OCI-LY1 (cell line): ENCODE results near the gene EIF3J.

ENCODE experiments used
- H2AFZ ChIP-seq: fragments of 200-600 bp; sonication (generic), shearing (Covaris generic); 2 replicates; pipeline ENCODE4 v1.6.0; 2014; ENCODE audit warnings: antibody characterized with exemption, mild to moderate bottlenecking, low read length
- H3F3A ChIP-seq: fragments of 200-600 bp; sonication (generic), shearing (Covaris generic); 2 replicates; pipeline ENCODE4 v1.6.0; 2014; ENCODE audit warnings: mild to moderate bottlenecking, antibody characterized with exemption, low read length, moderate library complexity; ENCODE audit not compliant: insufficient read depth
- H3K27ac ChIP-seq: fragments of 200-600 bp; sonication (generic); 2 replicates; pipeline ENCODE4 v1.5.1; 2014; ENCODE audit warnings: low read length, mixed run types, mild to moderate bottlenecking, low read depth; ENCODE audit not compliant: poor library complexity, severe bottlenecking
- H3K27me3 ChIP-seq: fragments of 200-600 bp; sonication (generic); 2 replicates; pipeline ENCODE4 v1.6.0; 2014; ENCODE audit warnings: antibody characterized with exemption, mild to moderate bottlenecking, low read length, moderate library complexity; ENCODE audit not compliant: insufficient read depth
- H3K36me3 ChIP-seq: fragments of 200-600 bp; sonication (generic); 2 replicates; pipeline ENCODE4 v1.6.1; 2014; ENCODE audit warnings: mild to moderate bottlenecking, antibody characterized with exemption, low read length, moderate library complexity, mixed read lengths; ENCODE audit not compliant: insufficient read depth
- H3K4me1 ChIP-seq: fragments of 200-600 bp; sonication (generic); 2 replicates; pipeline ENCODE4 v1.5.1; 2014; ENCODE audit warnings: mild to moderate bottlenecking, low read length, moderate library complexity; ENCODE audit not compliant: insufficient read depth, severe bottlenecking
- H3K4me2 ChIP-seq: fragments of 200-600 bp; sonication (generic), shearing (Covaris generic); 2 replicates; pipeline ENCODE4 v1.6.1; 2014; ENCODE audit warnings: low read length
- H3K4me3 ChIP-seq: fragments of 200-600 bp; sonication (generic); 2 replicates; pipeline ENCODE4 v1.5.1; 2014; ENCODE audit warnings: low read length, low read depth, mild to moderate bottlenecking, mixed read lengths; ENCODE audit not compliant: poor library complexity, severe bottlenecking
- H3K79me2 ChIP-seq: fragments of 200-600 bp; shearing (Covaris generic); 2 replicates; pipeline ENCODE4 v1.6.1; 2016; ENCODE audit warnings: mixed run types, low read length, mixed read lengths; ENCODE audit not compliant: insufficient read depth
- H3K9ac ChIP-seq: fragments of 200-600 bp; sonication (generic), shearing (Covaris generic); 2 replicates; pipeline ENCODE4 v1.6.1; 2014; ENCODE audit warnings: mild to moderate bottlenecking, low read length, mixed read lengths
- H3K9me2 ChIP-seq: fragments of 200-600 bp; sonication (generic), shearing (Covaris generic); 2 replicates; pipeline ENCODE4 v1.6.1; 2014; ENCODE audit warnings: low read depth, mild to moderate bottlenecking, low read length, mixed read lengths
- H3K9me3 ChIP-seq: fragments of 200-600 bp; shearing (Covaris generic); 2 replicates; pipeline ENCODE4 v1.6.1; 2014; ENCODE audit warnings: low read length, mixed read lengths
- H4K20me1 ChIP-seq: fragments of 200-600 bp; sonication (generic), shearing (Covaris generic); 2 replicates; pipeline ENCODE4 v1.6.0; 2016; ENCODE audit warnings: mild to moderate bottlenecking, low read length; ENCODE audit not compliant: insufficient read depth
- EZH2 ChIP-seq: fragments of 200-600 bp; sonication (generic), shearing (Covaris generic); IDR thresholded peaks from 2 replicates; pipeline ENCODE4 v1.8.0; 2017; ENCODE audit warnings: borderline replicate concordance, mixed run types, mild to moderate bottlenecking, antibody characterized with exemption, low read length, moderate library complexity, mixed read lengths
- TF ChIP-seq, protein P1 (sequence below): fragments of 200-600 bp; sonication (generic), shearing (Covaris generic); IDR thresholded peaks from 2 replicates; pipeline ENCODE4 v1.5.1; 2017; ENCODE audit warnings: mild to moderate bottlenecking, antibody characterized with exemption, low read length, moderate library complexity, mixed read lengths

The EIF3J gene

DNA sequence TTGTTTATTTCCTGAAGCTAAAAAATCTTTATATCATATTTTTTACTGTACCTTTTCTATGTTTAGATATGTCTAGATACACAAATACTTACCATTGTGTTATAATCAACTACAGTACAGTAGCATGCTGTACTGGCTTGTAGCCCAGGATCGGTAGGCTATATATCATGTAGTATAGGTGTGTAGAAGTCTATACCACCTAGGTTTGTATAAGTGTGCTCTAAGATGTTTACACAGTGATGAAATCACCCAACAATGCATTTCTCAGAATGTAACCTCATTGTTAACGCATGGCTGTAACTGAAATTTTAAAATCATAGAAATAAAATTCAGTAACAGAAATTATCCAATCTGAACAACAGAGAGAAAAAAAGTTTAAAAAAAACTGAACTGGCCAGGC is 43.2 kb downstream of the EIF3J start:
- Histone ChIP-seq H3K4me1 (no peaks in the 10 kb centered on the region), H3K9me3 (no peaks in the 10 kb centered on the region), H3K4me3 (no peak overlapping the region), H3K36me3 (peaks cover 46% of the 10 kb centered on the region), H3K9ac (no peak overlapping the region), H3K79me2 (no peaks in the 10 kb centered on the region), H3K9me2 (no peaks in the 10 kb centered on the region), H2AFZ (no peak overlapping the region), H3K27ac (no peak overlapping the region), H3F3A (no peaks in the 10 kb centered on the region), H3K27me3 (no peaks in the 10 kb centered on the region), H3K4me2 (no peak overlapping the region), H4K20me1 (no peaks in the 10 kb centered on the region)
- no peak for TF ChIP-seq EZH2
- TF ChIP-seq, protein P1, sequence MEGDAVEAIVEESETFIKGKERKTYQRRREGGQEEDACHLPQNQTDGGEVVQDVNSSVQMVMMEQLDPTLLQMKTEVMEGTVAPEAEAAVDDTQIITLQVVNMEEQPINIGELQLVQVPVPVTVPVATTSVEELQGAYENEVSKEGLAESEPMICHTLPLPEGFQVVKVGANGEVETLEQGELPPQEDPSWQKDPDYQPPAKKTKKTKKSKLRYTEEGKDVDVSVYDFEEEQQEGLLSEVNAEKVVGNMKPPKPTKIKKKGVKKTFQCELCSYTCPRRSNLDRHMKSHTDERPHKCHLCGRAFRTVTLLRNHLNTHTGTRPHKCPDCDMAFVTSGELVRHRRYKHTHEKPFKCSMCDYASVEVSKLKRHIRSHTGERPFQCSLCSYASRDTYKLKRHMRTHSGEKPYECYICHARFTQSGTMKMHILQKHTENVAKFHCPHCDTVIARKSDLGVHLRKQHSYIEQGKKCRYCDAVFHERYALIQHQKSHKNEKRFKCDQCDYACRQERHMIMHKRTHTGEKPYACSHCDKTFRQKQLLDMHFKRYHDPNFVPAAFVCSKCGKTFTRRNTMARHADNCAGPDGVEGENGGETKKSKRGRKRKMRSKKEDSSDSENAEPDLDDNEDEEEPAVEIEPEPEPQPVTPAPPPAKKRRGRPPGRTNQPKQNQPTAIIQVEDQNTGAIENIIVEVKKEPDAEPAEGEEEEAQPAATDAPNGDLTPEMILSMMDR: no peak

DNA sequence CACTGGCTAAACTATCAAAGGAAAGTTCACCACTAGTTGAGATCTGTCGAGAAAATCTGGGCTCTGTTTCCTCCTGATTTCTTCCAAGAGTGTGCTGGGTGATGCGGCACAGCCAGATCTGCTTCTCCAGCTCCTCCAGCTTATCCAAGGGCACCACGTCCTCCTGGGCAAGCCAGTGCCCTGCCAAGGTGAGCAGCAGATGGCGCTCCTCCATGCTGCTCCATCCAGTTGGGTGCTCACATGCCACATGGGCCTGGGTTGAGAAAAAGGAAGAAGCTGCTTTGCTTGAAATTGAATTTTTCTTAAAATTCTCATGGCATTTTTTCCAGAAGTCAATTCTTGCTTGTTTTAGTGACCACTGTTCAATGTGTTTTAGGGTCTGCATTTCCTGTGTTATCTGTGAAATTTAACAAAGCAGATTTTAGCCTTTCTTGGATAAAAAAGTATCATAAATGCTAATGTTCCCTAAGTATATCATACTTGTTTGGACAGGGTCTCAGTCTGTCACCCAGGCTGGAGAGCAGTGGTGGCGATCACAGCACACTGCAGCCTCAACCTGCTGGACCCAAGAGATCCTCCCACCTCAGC is 47.3 kb downstream of the EIF3J start:
- Histone ChIP-seq H3K4me3 (no peak overlapping the region), H3K27ac (no peak overlapping the region), H3K4me2 (no peak overlapping the region), H3K9me2 (no peaks in the 10 kb centered on the region), H2AFZ (no peak overlapping the region), H3K36me3 (peaks cover 75% of the 10 kb centered on the region), H3K27me3 (no peaks in the 10 kb centered on the region), H3F3A (no peaks in the 10 kb centered on the region), H3K79me2 (no peaks in the 10 kb centered on the region), H4K20me1 (no peaks in the 10 kb centered on the region), H3K9me3 (no peaks in the 10 kb centered on the region), H3K9ac (no peak overlapping the region), H3K4me1 (no peaks in the 10 kb centered on the region)
- no peak for TF ChIP-seq EZH2
- TF ChIP-seq, protein P1: peak; percentile 76

DNA sequence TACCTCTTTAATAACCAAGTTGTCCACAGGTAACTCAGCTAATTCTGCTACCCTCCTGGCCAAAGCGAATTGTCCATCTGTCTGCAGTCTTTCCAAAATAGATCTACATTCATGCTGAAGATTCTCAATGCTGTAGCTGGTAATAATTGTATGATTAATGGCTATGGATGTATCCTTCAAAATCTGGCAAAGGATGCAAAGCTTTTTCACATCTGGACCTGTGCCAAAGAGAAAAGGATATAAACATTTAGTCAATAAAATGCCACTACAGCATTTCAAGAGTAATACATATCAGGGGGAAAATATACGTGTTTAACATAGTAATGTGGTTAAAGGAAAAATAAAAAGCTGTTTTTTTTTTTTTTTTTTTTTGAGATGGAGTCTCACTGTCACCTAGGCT is 48.7 kb downstream of the EIF3J start:
- TF ChIP-seq, protein P1: no peak
- TF ChIP-seq EZH2: no peak
- H3K4me2 ChIP-seq: no peak overlapping the region
- H3K4me1 ChIP-seq: no peaks in the 10 kb centered on the region
- H3K9ac ChIP-seq: no peak overlapping the region
- no peaks in the 10 kb centered on the region for H4K20me1 ChIP-seq
- H3K9me3 ChIP-seq: no peaks in the 10 kb centered on the region
- H3K27me3 ChIP-seq: no peaks in the 10 kb centered on the region
- no peaks in the 10 kb centered on the region for H3F3A ChIP-seq
- H3K36me3 ChIP-seq: peaks cover 79% of the 10 kb centered on the region
- no peak overlapping the region for H3K4me3 ChIP-seq
- no peaks in the 10 kb centered on the region for H3K9me2 ChIP-seq
- no peaks in the 10 kb centered on the region for H3K79me2 ChIP-seq
- no peak overlapping the region for H3K27ac ChIP-seq
- no peak overlapping the region for H2AFZ ChIP-seq
